A673 (cell line): ENCODE results near the gene CARMIL1. TPM values are rescaled to one million over a fixed set of nuclear protein-coding genes. Genes with fewer than 3 reads are reported as not detected.

Source experiments
- BruUV-seq: library from RNA; stranded (reverse); fragments of 400-500 nt; replicated peaks from 2 replicates; lab custom pipeline; 2021; lab: Mats Ljungman, UMichigan
- CTCF ChIA-PET: fragments of 300-600 bp; sonication (Branson Sonifier 250); formaldehyde crosslinking; loops from one replicate; lab custom pipeline; 2022; ENCODE audit warnings: antibody characterized with exemption; lab: Charles Lee
- POLR2A ChIA-PET: fragments of 300-600 bp; sonication (Branson Sonifier 250); formaldehyde crosslinking; loops from one replicate; lab custom pipeline; 2022; ENCODE audit warnings: antibody characterized with exemption; ENCODE audit not compliant: low non-redundant PET; lab: Charles Lee
- DNase-seq: peaks from one replicate; pipeline ENCODE4 v3.0.0-alpha.2; 2015; ENCODE audit warnings: low spot score
- H3K27ac ChIP-seq: fragments of 200-600 bp; sonication (generic); 2 replicates; pipeline ENCODE4 v1.5.1; 2016; ENCODE audit warnings: mixed run types, low read depth, mild to moderate bottlenecking, mixed read lengths, antibody characterized with exemption, low read length; ENCODE audit not compliant: poor library complexity, severe bottlenecking
- H3K27me3 ChIP-seq: fragments of 200-600 bp; sonication (generic); replicated peaks from 2 replicates; pipeline ENCODE4 v1.6.1; 2017; ENCODE audit warnings: mixed run types, low read depth, mild to moderate bottlenecking, mixed read lengths, antibody characterized with exemption, low read length; ENCODE audit not compliant: insufficient read depth, poor library complexity
- H3K36me3 ChIP-seq: fragments of 200-600 bp; sonication (generic); 2 replicates; pipeline ENCODE4 v1.6.1; 2016; ENCODE audit warnings: mixed run types, mild to moderate bottlenecking, mixed read lengths, antibody characterized with exemption, low read length; ENCODE audit not compliant: insufficient read depth, poor library complexity, severe bottlenecking
- H3K4me1 ChIP-seq: fragments of 200-600 bp; sonication (generic); 2 replicates; pipeline ENCODE4 v1.6.1; 2017; ENCODE audit warnings: mixed run types, mild to moderate bottlenecking, mixed read lengths, antibody characterized with exemption, low read length; ENCODE audit not compliant: insufficient read depth, poor library complexity, severe bottlenecking
- H3K4me3 ChIP-seq: fragments of 200-600 bp; sonication (generic); 2 replicates; pipeline ENCODE4 v1.5.1; 2016; ENCODE audit warnings: low read depth, mixed run types, mild to moderate bottlenecking, mixed read lengths, low read length; ENCODE audit not compliant: poor library complexity, severe bottlenecking
- H3K9me3 ChIP-seq: fragments of 200-600 bp; sonication (generic); 2 replicates; pipeline ENCODE4 v1.6.1; 2016; ENCODE audit warnings: mixed run types, low read depth, mild to moderate bottlenecking, mixed read lengths, antibody characterized with exemption, low read length; ENCODE audit not compliant: poor library complexity, severe bottlenecking
- CTCF ChIP-seq: fragments of 300-800, 200-600 bp; sonication (generic); conservative IDR thresholded peaks from 2 replicates; pipeline ENCODE4 v1.5.1; 2017; ENCODE audit warnings: low read depth, mild to moderate bottlenecking, antibody characterized with exemption, low read length, moderate library complexity, mixed read lengths
- EZH2 ChIP-seq: fragments of 200-600 bp; sonication (generic); IDR thresholded peaks from 2 replicates; pipeline ENCODE4 v1.6.1; 2017; ENCODE audit warnings: borderline replicate concordance, low read depth, mild to moderate bottlenecking, mixed read lengths, antibody characterized with exemption, low read length; ENCODE audit not compliant: poor library complexity, severe bottlenecking
- intact Hi-C: fragments of 100-400 bp; cut with micrococcal nuclease; formaldehyde crosslinking; loops from one replicate; pipeline ENCODE4 v1.10.0; 2022; ENCODE audit not compliant: unreplicated experiment
- total RNA-seq: library from RNA; stranded (reverse); gene quantifications from 2 replicates; pipeline ENCODE4 v1.2.3, GENCODE V29; 2021

CARMIL1 gene
- total RNA-seq, 1 experiment from 2014 or later, result 7.2 TPM

GRCh38 chr6:25503686-25504085 is 224.5 kb downstream of the CARMIL1 start:
- BruUV-seq, result no TSS peak
- DNase-seq, result no peak

GRCh38 chr6:25504661-25505060 is 225.5 kb downstream of the CARMIL1 start:
- H3K27ac ChIP-seq, result no peak overlapping the region
- no peak overlapping the region for H3K4me3 ChIP-seq
- H3K4me1 ChIP-seq, result peaks cover 19% of the 10 kb centered on the region
- TF ChIP-seq EZH2 (no peak), CTCF (no peak)
- CTCF ChIA-PET, result no interaction called here
- intact Hi-C loops, result no loop called here
- H3K9me3 ChIP-seq, result no peaks in the 10 kb centered on the region
- H3K27me3 ChIP-seq, result no peaks in the 10 kb centered on the region
- no peaks in the 10 kb centered on the region for H3K36me3 ChIP-seq
- DNase-seq, result no peak
- BruUV-seq, result no TSS peak
- POLR2A ChIA-PET, result no interaction called here

More at GRCh38 chr6:25503686-25504085, 224.5 kb downstream of the CARMIL1 start:
- intact Hi-C loops, result no loop called here
- Histone ChIP-seq H3K27me3 (no peaks in the 10 kb centered on the region), H3K4me1 (peaks cover 20% of the 10 kb centered on the region), H3K27ac (no peak overlapping the region), H3K36me3 (no peaks in the 10 kb centered on the region), H3K4me3 (no peak overlapping the region), H3K9me3 (no peaks in the 10 kb centered on the region)
- ChIA-PET POLR2A (interaction anchor here (0.6 kb wide), 1 partner anchor 191 kb away, joined by 5 read pairs; no protein-coding TSS in a partner anchor), CTCF (no interaction called here)
- no peak for TF ChIP-seq EZH2
- TF ChIP-seq CTCF, result no peak

- TF ChIP-seq EZH2, result no peak
- no peak for TF ChIP-seq CTCF
- no peak for DNase-seq
- intact Hi-C loops, result no loop called here
- CTCF ChIA-PET, result no interaction called here
- POLR2A ChIA-PET, result no interaction called here
- BruUV-seq, result no TSS peak
- peaks cover 11% of the 10 kb centered on the region for H3K4me1 ChIP-seq
- H3K9me3 ChIP-seq, result no peaks in the 10 kb centered on the region
- H3K27me3 ChIP-seq, result no peaks in the 10 kb centered on the region
- no peaks in the 10 kb centered on the region for H3K36me3 ChIP-seq
- no peak overlapping the region for H3K4me3 ChIP-seq
- no peak overlapping the region for H3K27ac ChIP-seq
Observed at GRCh38 chr6:25506020-25506419, 226.8 kb downstream of the CARMIL1 start.
